Lower lobe of right lung (tissue), 2 donors: ENCODE data around the gene MED9. TPM values are rescaled to one million over a fixed set of nuclear protein-coding genes. Genes with fewer than 3 reads are reported as not detected.
"Not testable (repeated sequence)": the region's sequence is repeated elsewhere in the genome, so short reads cannot be mapped to it uniquely, and the experiment has no call there.

ENCODE experiments used
- ATAC-seq, 2 donors: fragments of 200-7000 bp; cut with Tn5 transposase; one replicate each; pipeline ENCODE4 v1.9.1; 2020 to 2022; ENCODE audit warnings: mild to moderate bottlenecking in 2 of 2, moderate library complexity in 2 of 2
- DNase-seq: peaks from one replicate; pipeline ENCODE4 v3.0.0-alpha.2; 2020
- H3K27ac ChIP-seq: fragments of 200-600 bp; one replicate; pipeline ENCODE4 v1.8.0; 2022
- H3K27me3 ChIP-seq: fragments of 200-600 bp; one replicate; pipeline ENCODE4 v1.8.0; 2022; ENCODE audit warnings: low read depth
- H3K36me3 ChIP-seq: fragments of 200-600 bp; one replicate; pipeline ENCODE4 v1.8.0; 2022; ENCODE audit warnings: mild to moderate bottlenecking
- H3K4me1 ChIP-seq: fragments of 200-600 bp; one replicate; pipeline ENCODE4 v1.8.0; 2022
- H3K4me3 ChIP-seq: fragments of 200-600 bp; one replicate; pipeline ENCODE4 v1.8.0; 2022; ENCODE audit warnings: mild to moderate bottlenecking
- H3K9me3 ChIP-seq: fragments of 200-600 bp; one replicate; pipeline ENCODE4 v1.8.0; 2022
- intact Hi-C: fragments of 100-400 bp; cut with DNase I; formaldehyde crosslinking; loops from one replicate; pipeline ENCODE4 v1.11.0; 2022
- total RNA-seq: library from RNA; stranded (reverse); fragmentation: NEBNext Ultra II Directional; extraction: Animal tissue kit (Norgen Biotek cat#: 25700); gene quantifications from one replicate; pipeline ENCODE4 v1.2.1, GENCODE V29; 2021
- TF ChIP-seq, protein P1 (sequence below): fragments of 200-600 bp; IDR thresholded peaks from one replicate; pipeline ENCODE4 v1.8.0; 2022; ENCODE audit warnings: antibody characterized with exemption, mild to moderate bottlenecking
- donor health status: DM: no; HTN: yes; CAD: no; lungs with severe emphysema.

The MED9 gene
- total RNA-seq, 1 donor from 2014 or later = 14.5 TPM

- TF ChIP-seq, protein P1, sequence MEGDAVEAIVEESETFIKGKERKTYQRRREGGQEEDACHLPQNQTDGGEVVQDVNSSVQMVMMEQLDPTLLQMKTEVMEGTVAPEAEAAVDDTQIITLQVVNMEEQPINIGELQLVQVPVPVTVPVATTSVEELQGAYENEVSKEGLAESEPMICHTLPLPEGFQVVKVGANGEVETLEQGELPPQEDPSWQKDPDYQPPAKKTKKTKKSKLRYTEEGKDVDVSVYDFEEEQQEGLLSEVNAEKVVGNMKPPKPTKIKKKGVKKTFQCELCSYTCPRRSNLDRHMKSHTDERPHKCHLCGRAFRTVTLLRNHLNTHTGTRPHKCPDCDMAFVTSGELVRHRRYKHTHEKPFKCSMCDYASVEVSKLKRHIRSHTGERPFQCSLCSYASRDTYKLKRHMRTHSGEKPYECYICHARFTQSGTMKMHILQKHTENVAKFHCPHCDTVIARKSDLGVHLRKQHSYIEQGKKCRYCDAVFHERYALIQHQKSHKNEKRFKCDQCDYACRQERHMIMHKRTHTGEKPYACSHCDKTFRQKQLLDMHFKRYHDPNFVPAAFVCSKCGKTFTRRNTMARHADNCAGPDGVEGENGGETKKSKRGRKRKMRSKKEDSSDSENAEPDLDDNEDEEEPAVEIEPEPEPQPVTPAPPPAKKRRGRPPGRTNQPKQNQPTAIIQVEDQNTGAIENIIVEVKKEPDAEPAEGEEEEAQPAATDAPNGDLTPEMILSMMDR = no peak
- Histone ChIP-seq H3K9me3 (no peaks in the 10 kb centered on the region), H3K27ac (no peak overlapping the region), H3K36me3 (no peaks in the 10 kb centered on the region), H3K4me1 (no peaks in the 10 kb centered on the region), H3K4me3 (no peak overlapping the region), H3K27me3 (no peaks in the 10 kb centered on the region)
- DNase-seq = no peak
- intact Hi-C loops = no loop called here
- no peak for ATAC-seq
These were observed 20.5 kb upstream of the MED9 start for GRCh38 chr17:17456251-17456650.

- no peaks in the 10 kb centered on the region for H3K27me3 ChIP-seq
- no peak overlapping the region for H3K4me3 ChIP-seq
- no peaks in the 10 kb centered on the region for H3K9me3 ChIP-seq
- TF ChIP-seq, protein P1 = no peak
- no peaks in the 10 kb centered on the region for H3K4me1 ChIP-seq
- no peak overlapping the region for H3K27ac ChIP-seq
- DNase-seq (no peak), ATAC-seq (no peak)
- intact Hi-C loops = no loop called here
- H3K36me3 ChIP-seq = no peaks in the 10 kb centered on the region
These were observed 19.1 kb upstream of the MED9 start for GRCh38 chr17:17457680-17458079.

GRCh38 chr17:17460038-17460437, 16.8 kb upstream of the MED9 start:
- TF ChIP-seq, protein P1 = no peak

GRCh38 chr17:17462048-17462824, 14.6 kb upstream of the MED9 start:
- intact Hi-C loops = no loop called here

More at GRCh38 chr17:17460038-17460437, 16.8 kb upstream of the MED9 start:
- Histone ChIP-seq H3K4me1 (no peaks in the 10 kb centered on the region), H3K36me3 (no peaks in the 10 kb centered on the region), H3K27me3 (no peaks in the 10 kb centered on the region), H3K4me3 (no peak overlapping the region), H3K9me3 (no peaks in the 10 kb centered on the region), H3K27ac (no peak overlapping the region)
- DNase-seq (no peak), ATAC-seq (no peak)
- intact Hi-C loops = no loop called here

DNA sequence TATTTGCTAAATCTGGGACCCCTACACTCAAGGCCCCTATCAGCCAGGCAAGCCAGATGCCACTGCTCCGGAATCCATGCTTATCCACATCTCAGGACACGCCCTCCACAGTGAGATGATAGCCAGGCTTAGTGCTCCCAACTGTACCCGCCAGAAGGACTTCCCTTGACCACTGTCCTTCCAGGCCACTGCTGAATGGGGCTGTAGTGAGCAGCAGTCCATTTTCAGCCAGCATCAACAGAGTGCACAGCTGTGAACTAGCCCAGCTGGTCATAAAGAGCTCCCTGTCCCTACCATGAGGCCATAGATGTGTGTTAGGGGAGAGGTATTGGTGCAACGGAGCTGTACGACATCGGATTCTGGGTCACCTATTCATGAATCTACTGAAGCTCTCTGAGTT, 13.0 kb upstream of the MED9 start:
- ATAC-seq = no peak

More at GRCh38 chr17:17462048-17462824, 14.6 kb upstream of the MED9 start:
- H3K4me1 ChIP-seq = no peaks in the 10 kb centered on the region
- H3K27me3 ChIP-seq = peaks cover 3% of the 10 kb centered on the region
- TF ChIP-seq, protein P1 = no peak
- DNase-seq = no peak
- H3K4me3 ChIP-seq = no peak overlapping the region
- no peaks in the 10 kb centered on the region for H3K9me3 ChIP-seq
- no peak for ATAC-seq
- H3K27ac ChIP-seq = no peak overlapping the region
- no peaks in the 10 kb centered on the region for H3K36me3 ChIP-seq

DNA sequence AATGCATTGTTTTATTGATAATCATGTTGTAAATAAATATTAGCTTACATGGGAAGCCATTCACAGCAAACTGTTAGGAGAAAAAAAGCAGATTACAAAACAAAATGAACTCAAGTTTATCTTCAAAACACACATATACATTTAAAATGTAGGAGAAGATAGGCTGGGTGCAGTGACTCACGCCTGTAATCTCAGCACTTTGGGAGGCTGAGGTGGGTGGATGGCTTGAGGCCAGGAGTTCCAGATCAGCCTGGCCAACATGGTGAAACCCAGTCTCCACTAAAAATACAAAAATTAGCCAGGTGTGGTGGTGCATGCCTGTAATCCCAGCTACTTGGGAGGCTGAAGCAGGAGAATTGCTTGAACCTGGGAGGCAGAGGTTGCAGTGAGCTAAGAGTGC, 10.9 kb upstream of the MED9 start:
- H3K36me3 ChIP-seq, DNase-seq, H3K27ac ChIP-seq, H3K27me3 ChIP-seq, H3K4me1 ChIP-seq, H3K4me3 ChIP-seq, ATAC-seq, H3K9me3 ChIP-seq, intact Hi-C loops: not testable (repeated sequence)

More for the DNA sequence above, 13.0 kb upstream of the MED9 start:
- Histone ChIP-seq H3K9me3 (no peaks in the 10 kb centered on the region), H3K4me3 (no peak overlapping the region), H3K36me3 (no peaks in the 10 kb centered on the region), H3K27me3 (peaks cover 7% of the 10 kb centered on the region), H3K4me1 (no peaks in the 10 kb centered on the region), H3K27ac (no peak overlapping the region)
- intact Hi-C loops = no loop called here
- no peak for DNase-seq
- TF ChIP-seq, protein P1 = no peak
